Cardiac muscle cell (in vitro differentiated cells and primary cell): ENCODE measurements around the gene HIGD2A. TPM values are rescaled to one million over a fixed set of nuclear protein-coding genes. Genes with fewer than 3 reads are reported as not detected.

Experiments
- DNase-seq, 2 donors: peaks; one replicate each; pipeline versions ENCODE4 v3.0.0 to v3.0.0-alpha.2; 2010 to 2017; ENCODE audit warnings: low read depth in 1 of 2, low spot score in 1 of 2
- H3K27ac ChIP-seq: fragments of 200-600 bp; sonication (generic); 2 replicates; pipeline ENCODE4 v1.5.1; 2016
- H3K27me3 ChIP-seq: fragments of 200-600 bp; sonication (generic); 2 replicates; pipeline ENCODE4 v1.6.0; 2016; ENCODE audit warnings: control low read depth
- H3K36me3 ChIP-seq: fragments of 200-600 bp; sonication (generic); 2 replicates; pipeline ENCODE4 v1.5.1; 2016; ENCODE audit warnings: control low read depth
- H3K4me1 ChIP-seq: fragments of 200-600 bp; sonication (generic); 2 replicates; pipeline ENCODE4 v1.8.1; 2017; ENCODE audit warnings: low read depth, mild to moderate bottlenecking, mixed run types
- H3K4me3 ChIP-seq: fragments of 200-600 bp; sonication (generic); 2 replicates; pipeline ENCODE4 v1.5.1; 2016; ENCODE audit warnings: mild to moderate bottlenecking
- H3K9me3 ChIP-seq: fragments of 200-600 bp; sonication (generic); 2 replicates; pipeline ENCODE4 v1.5.1; 2017; ENCODE audit warnings: low read depth, mild to moderate bottlenecking, control low read depth
- polyA plus RNA-seq: library from polyadenylated mRNA; unstranded; fragments of >200 nt; fragmentation: Nextera tagmentation; extraction: Ambion mirVana; gene quantifications from 2 replicates; pipeline ENCODE4 v1.2.1, GENCODE V29; 2016
- total RNA-seq: library from RNA; depleted of rRNA; stranded (reverse); fragments of >200 nt; gene quantifications from 2 replicates; pipeline ENCODE4 v1.2.3, GENCODE V29; 2016
- TF ChIP-seq, protein P1 (sequence below): IDR thresholded peaks from 2 replicates; pipeline ENCODE4 v1.5.1; 2012; ENCODE audit warnings: low read depth, mild to moderate bottlenecking, low read length

HIGD2A gene
- total and polyA plus RNA-seq, 2 experiments from 2014 or later, result 203 to 388 TPM

DNA sequence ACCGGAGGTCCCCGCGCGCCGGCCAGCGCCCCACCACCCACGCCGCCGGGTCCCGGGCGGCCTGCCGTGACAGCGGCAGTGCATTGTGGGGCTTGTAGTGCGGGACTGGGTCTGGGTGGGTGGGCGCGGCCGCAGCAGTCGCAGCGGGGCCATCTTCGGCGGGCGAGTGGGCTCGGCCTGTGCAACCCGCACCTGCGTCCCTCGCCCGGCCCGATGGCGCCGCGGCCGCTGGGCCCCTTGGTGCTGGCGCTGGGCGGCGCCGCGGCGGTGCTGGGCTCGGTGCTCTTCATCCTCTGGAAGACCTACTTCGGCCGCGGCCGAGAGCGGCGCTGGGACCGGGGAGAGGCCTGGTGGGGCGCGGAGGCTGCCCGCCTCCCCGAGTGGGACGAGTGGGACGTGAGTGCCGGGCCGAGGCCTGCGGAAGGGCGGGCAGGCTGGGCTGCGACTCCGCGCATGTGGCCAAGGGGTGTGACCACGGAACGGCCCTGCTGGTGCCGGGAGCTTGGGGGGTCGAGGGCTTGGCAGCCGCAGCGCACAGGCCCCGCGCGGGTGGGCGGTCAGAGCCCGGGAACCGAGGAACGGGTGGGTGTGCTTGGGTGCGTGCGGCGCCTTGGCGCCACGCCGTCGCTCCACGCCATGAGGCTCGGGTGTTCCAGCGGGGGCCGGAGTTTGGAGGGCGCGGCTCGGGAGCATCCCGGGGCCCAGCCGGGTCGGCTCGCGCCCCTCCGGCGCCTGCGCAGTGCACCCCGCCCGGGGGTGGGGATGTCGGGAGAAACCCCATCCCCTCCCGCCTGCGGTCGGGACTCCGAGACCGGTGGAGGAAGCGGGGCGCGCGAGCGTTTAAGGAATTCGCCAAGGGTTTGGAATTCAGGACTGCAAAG lies 23.0 kb upstream of the HIGD2A start, which contains the start of gene ARL10:
ARL10 (plus strand) TSS at position 137 of the 881 bp plus-strand sequence; CDS start at position 214, 77 bp downstream.
- peak; percentile 47 to 63 for DNase-seq
- TF ChIP-seq, protein P1, sequence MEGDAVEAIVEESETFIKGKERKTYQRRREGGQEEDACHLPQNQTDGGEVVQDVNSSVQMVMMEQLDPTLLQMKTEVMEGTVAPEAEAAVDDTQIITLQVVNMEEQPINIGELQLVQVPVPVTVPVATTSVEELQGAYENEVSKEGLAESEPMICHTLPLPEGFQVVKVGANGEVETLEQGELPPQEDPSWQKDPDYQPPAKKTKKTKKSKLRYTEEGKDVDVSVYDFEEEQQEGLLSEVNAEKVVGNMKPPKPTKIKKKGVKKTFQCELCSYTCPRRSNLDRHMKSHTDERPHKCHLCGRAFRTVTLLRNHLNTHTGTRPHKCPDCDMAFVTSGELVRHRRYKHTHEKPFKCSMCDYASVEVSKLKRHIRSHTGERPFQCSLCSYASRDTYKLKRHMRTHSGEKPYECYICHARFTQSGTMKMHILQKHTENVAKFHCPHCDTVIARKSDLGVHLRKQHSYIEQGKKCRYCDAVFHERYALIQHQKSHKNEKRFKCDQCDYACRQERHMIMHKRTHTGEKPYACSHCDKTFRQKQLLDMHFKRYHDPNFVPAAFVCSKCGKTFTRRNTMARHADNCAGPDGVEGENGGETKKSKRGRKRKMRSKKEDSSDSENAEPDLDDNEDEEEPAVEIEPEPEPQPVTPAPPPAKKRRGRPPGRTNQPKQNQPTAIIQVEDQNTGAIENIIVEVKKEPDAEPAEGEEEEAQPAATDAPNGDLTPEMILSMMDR, result no peak

DNA sequence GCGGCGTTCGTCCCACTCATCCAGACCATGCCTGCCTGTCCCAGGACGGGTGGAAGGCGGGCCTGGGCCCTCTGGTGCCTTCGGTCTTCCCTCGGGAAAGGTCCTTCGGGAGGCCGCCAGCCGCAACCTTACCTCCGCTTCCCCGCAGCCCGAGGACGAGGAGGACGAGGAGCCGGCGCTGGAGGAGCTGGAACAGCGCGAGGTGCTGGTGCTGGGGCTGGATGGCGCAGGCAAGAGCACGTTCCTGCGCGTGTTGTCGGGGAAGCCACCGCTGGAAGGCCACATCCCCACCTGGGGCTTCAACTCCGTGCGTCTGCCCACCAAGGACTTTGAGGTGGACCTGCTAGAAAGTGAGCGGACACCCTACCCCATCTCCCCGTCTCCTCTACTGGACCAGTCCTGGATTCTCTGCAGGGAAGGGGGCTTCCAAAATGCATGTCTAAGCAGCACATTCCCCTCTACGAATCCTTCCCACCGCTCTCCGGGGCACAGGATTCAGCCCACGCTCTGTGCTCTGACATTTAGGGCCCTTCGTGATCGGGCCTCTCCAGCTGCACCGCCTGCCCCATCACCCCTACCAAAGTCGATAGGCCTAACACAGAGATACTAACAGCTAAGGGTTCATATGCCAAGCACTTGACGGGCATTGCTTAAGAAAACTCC lies 22.2 kb upstream of the HIGD2A start:
- H3K27ac ChIP-seq, result no peak overlapping the region
- H3K9me3 ChIP-seq, result no peaks in the 10 kb centered on the region
- DNase-seq, result no peak
- H3K4me3 ChIP-seq, result peak overlapping the region; percentile 87
- no peaks in the 10 kb centered on the region for H3K4me1 ChIP-seq
- TF ChIP-seq, protein P1, result no peak
- H3K36me3 ChIP-seq, result peaks cover 10% of the 10 kb centered on the region
- H3K27me3 ChIP-seq, result peaks cover 27% of the 10 kb centered on the region

More for the DNA sequence above, 23.0 kb upstream of the HIGD2A start, which contains the start of gene ARL10:
- Histone ChIP-seq H3K27me3 (peaks cover 27% of the 10 kb centered on the region), H3K4me1 (peaks cover 3% of the 10 kb centered on the region), H3K4me3 (peak within 1 kb of the TSS; percentile 87), H3K36me3 (peaks cover 8% of the 10 kb centered on the region), H3K9me3 (no peaks in the 10 kb centered on the region), H3K27ac (no peak within 1 kb of the TSS)

DNA sequence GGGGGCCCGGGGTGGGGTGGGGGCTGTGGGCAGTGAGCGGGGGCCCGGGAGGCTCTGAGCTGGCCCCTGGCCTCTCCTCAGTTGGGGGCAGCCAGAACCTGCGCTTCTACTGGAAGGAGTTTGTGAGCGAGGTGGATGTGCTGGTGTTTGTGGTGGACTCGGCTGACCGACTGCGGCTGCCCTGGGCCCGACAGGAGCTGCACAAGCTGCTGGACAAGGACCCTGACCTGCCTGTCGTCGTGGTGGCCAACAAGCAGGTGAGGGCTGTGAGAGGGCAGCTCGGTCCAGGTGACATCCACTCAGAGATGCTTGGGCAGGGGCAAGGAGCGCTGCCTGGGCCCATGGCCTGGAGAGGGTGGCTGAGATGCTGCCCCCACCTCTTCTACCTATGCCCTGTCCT lies 19.8 kb upstream of the HIGD2A start:
- no peak for DNase-seq
- peaks cover 10% of the 10 kb centered on the region for H3K36me3 ChIP-seq
- no peak overlapping the region for H3K4me3 ChIP-seq
- H3K27ac ChIP-seq, result no peak overlapping the region
- TF ChIP-seq, protein P1, result no peak
- H3K4me1 ChIP-seq, result no peaks in the 10 kb centered on the region
- H3K27me3 ChIP-seq, result peaks cover 10% of the 10 kb centered on the region
- H3K9me3 ChIP-seq, result no peaks in the 10 kb centered on the region

DNA sequence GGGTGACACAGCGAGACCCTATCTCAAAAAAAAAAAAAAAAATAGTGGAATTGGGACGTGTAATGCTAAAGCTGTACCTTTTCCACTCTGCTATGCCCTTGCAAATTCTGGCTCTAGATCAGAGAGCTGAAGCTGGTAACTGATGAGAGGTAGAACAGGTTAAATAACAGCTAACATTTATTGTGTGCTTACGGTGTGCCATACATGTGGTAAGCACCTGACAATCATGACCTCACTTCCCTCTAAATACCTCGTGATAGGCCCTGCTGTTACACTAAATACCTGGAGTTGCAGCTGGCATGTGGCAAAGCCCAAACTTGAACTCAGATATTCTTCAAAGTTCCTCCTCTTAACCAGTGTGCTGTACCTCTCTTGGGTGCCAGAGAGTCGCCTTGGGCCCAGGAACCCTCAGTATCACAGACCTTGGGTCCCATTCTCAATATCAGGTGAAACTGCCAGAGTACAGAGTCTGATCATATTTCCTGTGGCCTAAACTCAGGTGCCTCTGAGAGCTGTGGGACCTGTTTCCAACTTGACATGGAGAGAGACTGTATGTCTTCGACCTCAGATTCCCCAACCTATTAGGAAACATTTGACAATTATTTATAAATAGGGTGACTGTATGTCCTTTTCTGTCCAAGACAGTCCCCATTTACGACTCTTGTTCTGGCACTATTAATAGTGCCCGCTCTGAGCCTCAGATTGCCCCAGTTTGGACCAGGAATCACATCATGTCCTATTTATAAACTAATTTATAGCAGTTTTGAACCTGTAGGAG lies 18.4 kb upstream of the HIGD2A start:
- Histone ChIP-seq H3K27ac (no peak overlapping the region), H3K4me1 (no peaks in the 10 kb centered on the region), H3K27me3 (no peaks in the 10 kb centered on the region), H3K9me3 (no peaks in the 10 kb centered on the region), H3K4me3 (no peak overlapping the region), H3K36me3 (peaks cover 10% of the 10 kb centered on the region)
- DNase-seq, result no peak
- TF ChIP-seq, protein P1, result no peak
